NCI-H226 (cell line): Measurements from ENCODE around the gene CDKAL1.

Experiments used
- DNase-seq: peaks from one replicate; pipeline ENCODE4 v3.0.0-alpha.2; 2015

The CDKAL1 gene

GRCh38 chr6:21199262-21199661 lies 665.0 kb downstream of the CDKAL1 start:
- DNase-seq, result no peak

- DNase-seq, result no peak
These were observed 666.0 kb downstream of the CDKAL1 start for GRCh38 chr6:21200134-21200870.

- DNase-seq, result no peak
These were observed 666.9 kb downstream of the CDKAL1 start for GRCh38 chr6:21201187-21201586.

GRCh38 chr6:21201637-21202350 lies 667.5 kb downstream of the CDKAL1 start:
- no peak for DNase-seq

GRCh38 chr6:21202521-21202920 lies 668.3 kb downstream of the CDKAL1 start:
- no peak for DNase-seq

- no peak for DNase-seq
These were observed 670.7 kb downstream of the CDKAL1 start for GRCh38 chr6:21204951-21205350.

- no peak for DNase-seq
These were observed 674.0 kb downstream of the CDKAL1 start for GRCh38 chr6:21208081-21208795.

- DNase-seq, result no peak
These were observed 674.5 kb downstream of the CDKAL1 start for GRCh38 chr6:21208796-21209186.

GRCh38 chr6:21213492-21213891 lies 679.2 kb downstream of the CDKAL1 start:
- no peak for DNase-seq

- no peak for DNase-seq
These were observed 680.6 kb downstream of the CDKAL1 start for GRCh38 chr6:21214738-21215448.

- peak; percentile 28 for DNase-seq
These were observed 685.0 kb downstream of the CDKAL1 start for GRCh38 chr6:21219241-21219640.

- DNase-seq, result no peak
These were observed 685.6 kb downstream of the CDKAL1 start for GRCh38 chr6:21219856-21220255.

GRCh38 chr6:21220271-21220987 lies 686.2 kb downstream of the CDKAL1 start:
- peak; percentile 91 for DNase-seq

GRCh38 chr6:21222656-21223055 lies 688.4 kb downstream of the CDKAL1 start:
- DNase-seq, result no peak

GRCh38 chr6:21225912-21226311 lies 691.7 kb downstream of the CDKAL1 start:
- DNase-seq, result no peak

- DNase-seq, result peak; percentile 76
These were observed 693.2 kb downstream of the CDKAL1 start for GRCh38 chr6:21227486-21227885.

- no peak for DNase-seq
These were observed 694.2 kb downstream of the CDKAL1 start for GRCh38 chr6:21228411-21228810.

GRCh38 chr6:21228876-21229460 lies 694.7 kb downstream of the CDKAL1 start:
- DNase-seq, result no peak

- no peak for DNase-seq
These were observed 696.3 kb downstream of the CDKAL1 start for GRCh38 chr6:21230536-21230935.

GRCh38 chr6:21235162-21235561 lies 700.9 kb downstream of the CDKAL1 start:
- peak; percentile 20 for DNase-seq

GRCh38 chr6:21238208-21238607 lies 704.0 kb downstream of the CDKAL1 start:
- no peak for DNase-seq

GRCh38 chr6:21240709-21241108 lies 706.5 kb downstream of the CDKAL1 start:
- DNase-seq, result peak; percentile 35
